Natural killer cell (primary cell): ENCODE data around the gene ANKRD11. TPM values are rescaled to one million over a fixed set of nuclear protein-coding genes. Genes with fewer than 3 reads are reported as not detected.

Experiments used
- ATAC-seq, 3 donors: fragments of 150-1000 bp in 2 of 3; fragments of 200-7000 bp in 1 of 3; cut with Tn5 transposase; 1 replicate in 1 of 3; 2 replicates in 2 of 3; pipeline ENCODE4 v1.10.0; 2021; ENCODE audit warnings: mild to moderate bottlenecking in 2 of 3, moderate library complexity in 2 of 3
- DNase-seq, 2 donors: peaks; one replicate each; pipeline versions ENCODE4 v3.0.0 to v3.0.0-alpha.2; 2013 to 2021; ENCODE audit warnings: mixed read lengths in 1 of 2
- H3K27ac ChIP-seq: one replicate; pipeline ENCODE4 v1.5.1; 2013; ENCODE audit warnings: mild to moderate bottlenecking, low read length
- H3K27me3 ChIP-seq: one replicate; pipeline ENCODE4 v1.6.1; 2013; ENCODE audit warnings: low read length; ENCODE audit not compliant: control insufficient read depth, insufficient read depth
- H3K36me3 ChIP-seq: one replicate; pipeline ENCODE4 v1.6.1; 2013; ENCODE audit warnings: low read length; ENCODE audit not compliant: control insufficient read depth, insufficient read depth
- H3K4me1 ChIP-seq: one replicate; pipeline ENCODE4 v1.6.1; 2013; ENCODE audit warnings: low read length; ENCODE audit not compliant: control insufficient read depth, insufficient read depth
- H3K4me3 ChIP-seq: one replicate; pipeline ENCODE4 v1.5.1; 2013; ENCODE audit warnings: low read length
- H3K9me3 ChIP-seq: one replicate; pipeline ENCODE4 v1.6.1; 2013; ENCODE audit warnings: low read length; ENCODE audit not compliant: control insufficient read depth, insufficient read depth
- H3K27ac Mint-ChIP-seq, 2 donors: one replicate each; pipeline ENCODE4 v1.8.0; 2022; ENCODE audit warnings: mild to moderate bottlenecking in 2 of 2, mixed read lengths in 2 of 2, moderate library complexity in 1 of 2
- H3K27me3 Mint-ChIP-seq, 2 donors: one replicate each; pipeline ENCODE4 v1.8.0; 2022; ENCODE audit warnings: low read depth in 2 of 2, mixed read lengths in 2 of 2
- H3K36me3 Mint-ChIP-seq: one replicate; pipeline ENCODE4 v1.8.0; 2022; ENCODE audit warnings: mixed read lengths
- H3K4me1 Mint-ChIP-seq, 2 donors: one replicate each; pipeline ENCODE4 v1.8.0; 2022; ENCODE audit warnings: mixed read lengths in 2 of 2
- H3K4me3 Mint-ChIP-seq: one replicate; pipeline ENCODE4 v1.8.0; 2022; ENCODE audit warnings: mild to moderate bottlenecking, moderate library complexity, mixed read lengths
- H3K9me3 Mint-ChIP-seq, 2 donors: one replicate each; pipeline ENCODE4 v1.8.0; 2022; ENCODE audit warnings: mixed read lengths in 2 of 2
- WGBS: methylation state at CpG from one replicate; pipeline ENCODE4 v1.1.7; 2013; ENCODE audit warnings: missing lambda C conversion rate; ENCODE audit not compliant: insufficient coverage; 5-methylcytosine and 5-hydroxymethylcytosine counted together
- intact Hi-C: fragments of 100-400 bp; cut with micrococcal nuclease; formaldehyde crosslinking; loops from one replicate; pipeline ENCODE4 v1.14.2; 2022
- total RNA-seq, 4 donors: library from RNA; stranded (reverse); fragments of 120-200 nt in 1 of 4; gene quantifications; one replicate each; pipeline versions ENCODE4 v1.2.3 to v1.2.4, GENCODE V29; 2013 to 2022
- TF ChIP-seq, protein P1 (sequence below): fragments of 200-600 bp; IDR thresholded peaks from one replicate; pipeline ENCODE4 v1.8.0; 2022; ENCODE audit warnings: antibody characterized with exemption

Gene ANKRD11
- total RNA-seq, 3 donors from 2014 or later (not counting 1 experiment from before 2014, with no cell fraction given): 230 to 299 (median 287) TPM

DNA sequence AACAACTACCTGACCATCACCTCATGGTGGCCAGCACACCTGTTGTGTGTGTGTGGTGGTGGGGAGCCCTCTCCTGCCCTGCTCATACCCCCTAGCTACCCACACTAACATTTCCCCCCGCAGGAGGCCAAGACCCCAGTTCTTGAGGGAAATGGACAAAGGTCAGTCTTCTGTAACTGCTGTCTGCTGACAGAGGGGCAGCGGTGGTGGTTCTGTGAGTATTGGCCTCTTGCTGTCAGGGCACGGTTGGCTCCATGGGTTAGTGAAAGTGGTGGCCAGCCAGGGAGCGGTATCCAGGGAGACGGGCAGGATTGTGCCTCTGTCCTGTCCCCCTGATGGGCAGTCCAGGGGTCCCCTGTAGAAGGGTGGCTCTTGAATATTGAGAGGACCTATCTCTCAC is 246.7 kb downstream of the ANKRD11 start:
- peak overlapping the region; percentile 59 to 87 for H3K27ac Mint-ChIP-seq

DNA sequence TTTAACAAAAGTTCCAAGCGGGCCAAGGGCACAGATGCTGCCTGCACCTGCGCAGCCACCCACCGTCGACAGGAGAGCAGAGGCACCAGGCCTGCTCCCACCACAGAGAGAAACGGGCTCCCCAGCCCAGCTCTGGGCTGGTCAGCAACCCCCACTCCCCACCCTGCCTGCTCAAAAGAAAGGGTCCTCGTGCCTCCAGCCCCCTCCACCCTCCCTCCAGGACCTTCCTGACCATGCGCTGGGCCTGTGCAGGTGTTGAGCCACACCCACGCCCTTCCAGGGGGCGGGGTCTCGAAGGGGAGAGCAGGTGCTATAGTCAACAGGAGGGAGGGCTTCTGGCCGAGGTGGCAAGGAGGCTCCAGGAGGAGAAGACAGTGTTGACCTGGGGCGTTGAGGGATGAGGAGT is 247.6 kb downstream of the ANKRD11 start:
- Histone ChIP-seq H3K27ac (no peak overlapping the region), H3K4me1 (peaks cover 26% of the 10 kb centered on the region), H3K9me3 (no peaks in the 10 kb centered on the region), H3K27me3 (no peaks in the 10 kb centered on the region), H3K4me3 (no peak overlapping the region), H3K36me3 (no peaks in the 10 kb centered on the region)
- WGBS: 58% methylated on average over 12 of the region's 12 CpGs
- Mint-ChIP-seq H3K27me3 (no peaks in the 10 kb centered on the region), H3K4me3 (peak overlapping the region; percentile 4), H3K27ac (peak overlapping the region; percentile 59 to 87), H3K4me1 (peaks cover 6 to 30% of the 10 kb centered on the region in 2 donors), H3K9me3 (no peaks in the 10 kb centered on the region), H3K36me3 (no peaks in the 10 kb centered on the region)
- DNase-seq: no peak
- intact Hi-C loops: loop anchor here (10.0 kb wide), 1 partner anchor 72 kb away; no protein-coding TSS in a partner anchor
- no peak for ATAC-seq
- TF ChIP-seq, protein P1, sequence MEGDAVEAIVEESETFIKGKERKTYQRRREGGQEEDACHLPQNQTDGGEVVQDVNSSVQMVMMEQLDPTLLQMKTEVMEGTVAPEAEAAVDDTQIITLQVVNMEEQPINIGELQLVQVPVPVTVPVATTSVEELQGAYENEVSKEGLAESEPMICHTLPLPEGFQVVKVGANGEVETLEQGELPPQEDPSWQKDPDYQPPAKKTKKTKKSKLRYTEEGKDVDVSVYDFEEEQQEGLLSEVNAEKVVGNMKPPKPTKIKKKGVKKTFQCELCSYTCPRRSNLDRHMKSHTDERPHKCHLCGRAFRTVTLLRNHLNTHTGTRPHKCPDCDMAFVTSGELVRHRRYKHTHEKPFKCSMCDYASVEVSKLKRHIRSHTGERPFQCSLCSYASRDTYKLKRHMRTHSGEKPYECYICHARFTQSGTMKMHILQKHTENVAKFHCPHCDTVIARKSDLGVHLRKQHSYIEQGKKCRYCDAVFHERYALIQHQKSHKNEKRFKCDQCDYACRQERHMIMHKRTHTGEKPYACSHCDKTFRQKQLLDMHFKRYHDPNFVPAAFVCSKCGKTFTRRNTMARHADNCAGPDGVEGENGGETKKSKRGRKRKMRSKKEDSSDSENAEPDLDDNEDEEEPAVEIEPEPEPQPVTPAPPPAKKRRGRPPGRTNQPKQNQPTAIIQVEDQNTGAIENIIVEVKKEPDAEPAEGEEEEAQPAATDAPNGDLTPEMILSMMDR: no peak

More for the DNA sequence above, 246.7 kb downstream of the ANKRD11 start:
- Mint-ChIP-seq H3K4me1 (peaks cover 6 to 30% of the 10 kb centered on the region in 2 donors), H3K27me3 (no peaks in the 10 kb centered on the region), H3K36me3 (no peaks in the 10 kb centered on the region), H3K4me3 (no peak overlapping the region), H3K9me3 (no peaks in the 10 kb centered on the region)
- TF ChIP-seq, protein P1: no peak
- Histone ChIP-seq H3K4me1 (peaks cover 31% of the 10 kb centered on the region), H3K4me3 (no peak overlapping the region), H3K27me3 (no peaks in the 10 kb centered on the region), H3K9me3 (no peaks in the 10 kb centered on the region), H3K36me3 (no peaks in the 10 kb centered on the region), H3K27ac (no peak overlapping the region)
- DNase-seq: no peak
- intact Hi-C loops: loop anchor here (10.0 kb wide), 1 partner anchor 71 kb away; no protein-coding TSS in a partner anchor
- ATAC-seq: no peak
- WGBS: 92% methylated on average over 5 of the region's 5 CpGs

DNA sequence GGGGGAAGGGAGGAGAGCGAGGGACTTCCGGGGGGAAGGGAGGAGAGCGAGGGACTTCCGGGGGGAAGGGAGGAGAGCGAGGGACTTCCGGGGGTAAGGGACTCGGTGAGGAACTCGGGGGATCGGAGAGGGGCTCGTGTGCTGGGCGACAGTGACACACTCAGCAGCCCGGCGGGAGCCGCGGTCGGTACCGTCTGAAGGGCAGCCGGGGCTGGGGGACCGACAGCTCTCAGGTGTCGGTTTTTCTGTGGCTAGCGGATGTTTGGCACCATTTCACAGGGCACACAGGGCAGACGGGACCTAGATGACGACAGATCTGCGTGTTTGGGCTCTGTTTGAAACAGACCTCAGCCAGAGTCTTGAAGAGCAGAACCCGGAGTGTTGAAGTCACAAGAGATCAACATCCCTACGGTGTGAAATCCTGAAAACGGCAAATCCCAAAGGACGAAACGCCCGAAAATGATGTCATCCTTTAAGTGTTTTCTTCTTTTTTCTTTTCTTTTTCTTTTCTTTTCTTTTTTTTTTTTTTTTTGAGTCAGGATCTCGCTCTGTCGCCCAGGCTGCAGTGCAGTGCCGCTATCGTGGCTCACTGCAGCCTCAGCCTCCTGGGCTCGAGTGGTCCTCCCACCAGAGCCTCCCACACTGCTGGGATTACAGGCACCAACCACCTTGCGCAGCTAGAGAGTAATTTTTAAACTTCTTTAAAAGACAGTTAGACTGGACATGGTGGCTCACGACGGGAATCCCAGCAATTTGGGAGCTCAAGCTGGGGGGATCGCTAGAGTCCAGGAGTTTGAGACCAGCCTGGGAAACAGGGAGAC is 249.0 kb downstream of the ANKRD11 start:
- H3K27me3 Mint-ChIP-seq: no peaks in the 10 kb centered on the region
- WGBS: 10% methylated on average over 38 of the region's 39 CpGs
- peaks cover 4 to 30% of the 10 kb centered on the region in 2 donors for H3K4me1 Mint-ChIP-seq
- H3K27ac Mint-ChIP-seq: peak overlapping the region; percentile 95 to 96
- Histone ChIP-seq H3K4me1 (peaks cover 19% of the 10 kb centered on the region), H3K27ac (peak overlapping the region; percentile 99), H3K36me3 (no peaks in the 10 kb centered on the region), H3K4me3 (peak overlapping the region; percentile 84), H3K27me3 (no peaks in the 10 kb centered on the region), H3K9me3 (no peaks in the 10 kb centered on the region)
- peak overlapping the region; percentile 95 for H3K4me3 Mint-ChIP-seq
- peak; percentile 79 to 90 (median 81) for ATAC-seq
- intact Hi-C loops: loop anchor here (2.0 to 10.0 kb wide), 2 partner anchors 47 to 73 kb away; no protein-coding TSS in a partner anchor
- peak; percentile 81 to 94 for DNase-seq
- H3K36me3 Mint-ChIP-seq: no peaks in the 10 kb centered on the region
- no peaks in the 10 kb centered on the region for H3K9me3 Mint-ChIP-seq
- TF ChIP-seq, protein P1: no peak
